ENCODE measurements around the gene ZKSCAN4. TPM values are rescaled to one million over a fixed set of nuclear protein-coding genes. Genes with fewer than 3 reads are reported as not detected.

ZKSCAN4 gene
- polyA plus RNA-seq, 1 donor = 6.1 TPM

- peak; percentile 15 for DNase-seq
Observed at GRCh38 chr6:28208111-28208659, 43.9 kb downstream of the ZKSCAN4 start.

DNA sequence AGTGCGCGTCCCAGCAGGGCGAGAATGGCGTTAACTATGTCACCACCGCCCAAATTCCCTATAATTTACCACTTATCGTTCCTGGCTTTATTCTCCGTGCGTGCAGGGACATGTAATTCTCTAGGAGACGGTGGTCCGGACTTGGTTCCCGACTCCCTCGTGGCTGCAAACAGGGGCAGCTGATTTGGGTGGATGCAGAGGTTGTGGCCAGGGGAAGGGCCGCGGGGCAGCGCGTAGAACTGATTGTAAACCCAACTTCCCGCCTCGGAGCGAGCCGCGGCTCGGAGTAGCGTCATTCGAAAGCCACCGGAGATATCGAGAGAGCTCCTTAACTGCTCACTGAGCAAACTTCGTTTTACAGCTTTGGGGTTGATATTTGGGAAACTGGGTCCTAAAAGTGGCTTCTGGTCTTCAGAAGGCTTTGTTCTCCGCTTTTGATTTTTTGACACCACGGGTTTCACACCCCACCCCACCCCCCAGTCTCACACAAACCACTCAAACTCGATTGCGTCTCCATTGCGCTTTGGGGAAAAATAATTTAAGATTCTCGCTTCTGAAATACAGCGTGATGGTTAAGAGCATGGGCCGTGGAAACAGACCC lies 44.5 kb downstream of the ZKSCAN4 start:
- peak; percentile 11 for DNase-seq

DNA sequence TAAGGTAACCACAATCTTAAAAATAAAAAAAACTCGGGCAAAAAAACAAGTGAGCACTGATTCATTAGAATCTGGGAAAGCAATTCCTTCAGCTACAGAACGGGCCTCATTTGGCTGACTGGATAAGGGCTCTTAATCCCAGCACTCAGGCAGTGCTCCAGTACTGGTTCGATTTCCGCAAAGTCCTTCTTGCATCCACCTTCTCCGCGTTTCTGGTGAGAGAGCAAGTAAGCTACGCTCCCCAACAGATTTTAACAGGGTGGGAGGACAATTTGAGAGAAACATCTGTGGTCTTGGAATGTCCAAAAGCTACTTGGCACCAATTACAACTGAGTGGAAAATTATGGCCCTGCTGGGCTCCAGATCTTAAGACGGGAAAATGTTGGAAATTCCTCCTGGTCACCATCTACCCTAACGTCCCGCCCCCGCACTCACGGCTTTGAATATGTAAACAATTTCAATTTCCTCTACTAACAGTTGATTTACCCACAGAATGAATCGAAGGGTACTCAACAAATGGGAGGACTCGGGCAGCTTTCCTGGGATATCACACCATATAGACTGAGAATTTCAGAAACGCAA lies 45.0 kb downstream of the ZKSCAN4 start:
- DNase-seq = no peak

GRCh38 chr6:28206527-28206926 lies 45.5 kb downstream of the ZKSCAN4 start:
- DNase-seq = no peak

DNA sequence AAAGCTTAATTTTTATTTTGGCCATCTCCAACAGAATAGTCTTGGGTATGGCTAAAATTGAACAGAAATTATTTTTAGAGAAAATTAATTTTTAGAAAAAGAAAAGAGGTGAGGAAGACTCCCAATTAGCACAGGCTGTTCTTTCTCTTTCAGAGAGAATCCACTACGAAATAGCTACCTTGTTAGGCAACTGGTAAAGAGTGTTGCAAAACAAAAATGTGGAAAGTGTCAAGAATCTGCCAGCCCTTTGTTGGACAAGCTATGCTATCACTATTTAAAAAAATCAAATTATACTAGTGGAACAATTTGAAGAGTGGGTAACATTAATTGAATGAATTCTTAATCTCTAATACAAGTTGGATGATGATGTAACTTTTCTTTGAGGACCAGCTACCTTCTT lies 46.2 kb downstream of the ZKSCAN4 start:
- DNase-seq = no peak

DNA sequence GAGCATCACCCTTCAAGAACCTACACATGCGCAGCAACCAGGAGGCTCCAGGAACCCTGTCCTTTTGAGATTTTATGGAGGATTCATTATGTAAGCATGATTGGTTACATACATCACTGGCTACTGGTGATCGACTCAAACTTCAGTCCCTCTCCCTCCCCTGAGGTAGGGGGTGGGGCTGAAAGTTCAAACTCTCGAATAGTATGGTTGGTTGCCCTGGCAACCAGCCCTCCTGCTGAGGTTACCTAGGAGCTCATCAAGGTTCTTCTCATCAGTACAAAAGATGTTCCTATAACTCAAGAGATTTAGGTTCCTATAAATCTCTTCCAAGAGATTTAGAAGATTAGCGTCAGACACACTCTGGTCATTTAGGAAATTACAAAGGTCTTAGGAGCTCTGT lies 48.9 kb downstream of the ZKSCAN4 start:
- DNase-seq = no peak

GRCh38 chr6:28200020-28200419 lies 52.0 kb downstream of the ZKSCAN4 start:
- DNase-seq = no peak

Other genes starting within 250 kb of the ZKSCAN4 start
- gene ZNF165, start 171.7 kb downstream of the ZKSCAN4 start, polyA plus RNA-seq (ENCODE audit: insufficient read length) = 0.56 TPM
- 4.0 TPM for gene ZSCAN16, start 127.7 kb downstream of the ZKSCAN4 start, polyA plus RNA-seq (ENCODE audit: insufficient read length)
- gene ZKSCAN8, start 110.4 kb downstream of the ZKSCAN4 start, polyA plus RNA-seq (ENCODE audit: insufficient read length) = 22.1 TPM
- gene ZSCAN9, start 27.0 kb downstream of the ZKSCAN4 start, polyA plus RNA-seq (ENCODE audit: insufficient read length) = 19.6 TPM
- 1.2 TPM for gene NKAPL, start 7.0 kb upstream of the ZKSCAN4 start, polyA plus RNA-seq (ENCODE audit: insufficient read length)
- 16.9 TPM for gene ZSCAN26, start 14.9 kb upstream of the ZKSCAN4 start, polyA plus RNA-seq (ENCODE audit: insufficient read length)
- gene PGBD1, start 29.3 kb upstream of the ZKSCAN4 start, polyA plus RNA-seq (ENCODE audit: insufficient read length) = 6.0 TPM
- gene ZSCAN31, start 83.9 kb upstream of the ZKSCAN4 start, polyA plus RNA-seq (ENCODE audit: insufficient read length) = 6.9 TPM
- gene ZKSCAN3, start 97.7 kb upstream of the ZKSCAN4 start, polyA plus RNA-seq (ENCODE audit: insufficient read length) = 7.7 TPM
- 6.1 TPM for gene ZSCAN12, start 147.5 kb upstream of the ZKSCAN4 start, polyA plus RNA-seq (ENCODE audit: insufficient read length)
- 6.7 TPM for gene ZSCAN23, start 191.2 kb upstream of the ZKSCAN4 start, polyA plus RNA-seq (ENCODE audit: insufficient read length)

Data from hindlimb muscle (tissue), 1 donor.